NCI-H2107 treated with DMSO at 0.1 percent for 48 hours (cell line): ENCODE results near the gene QKI.
"Not testable (repeated sequence)": the region's sequence is repeated elsewhere in the genome, so short reads cannot be mapped to it uniquely, and the experiment has no call there.

Experiments used
- DNase-seq: peaks from one replicate; lab custom pipeline; 2025; ENCODE audit not compliant: unreplicated experiment; lab: John Stamatoyannopoulos, UW

Gene QKI

DNA sequence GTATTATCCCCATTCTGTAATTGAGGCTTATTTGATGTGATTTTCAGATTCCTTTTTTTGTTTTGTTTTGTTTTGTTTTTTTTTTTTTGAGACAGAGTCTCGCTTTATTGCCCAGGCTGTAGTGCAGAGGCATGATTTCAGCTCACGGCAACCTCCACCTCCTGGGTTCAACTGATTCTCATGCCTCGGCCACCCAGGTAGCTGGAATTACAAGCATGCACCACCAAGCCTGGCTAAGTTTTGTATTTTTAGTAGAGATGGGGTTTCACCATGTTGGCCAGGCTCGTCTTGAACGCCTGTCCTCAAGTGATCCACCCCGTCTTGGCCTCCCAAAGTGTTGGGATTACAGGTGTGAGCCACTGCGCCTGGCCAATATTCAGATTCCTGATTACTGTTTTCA lies 62.4 kb downstream of the QKI start:
- DNase-seq, result not testable (repeated sequence)

DNA sequence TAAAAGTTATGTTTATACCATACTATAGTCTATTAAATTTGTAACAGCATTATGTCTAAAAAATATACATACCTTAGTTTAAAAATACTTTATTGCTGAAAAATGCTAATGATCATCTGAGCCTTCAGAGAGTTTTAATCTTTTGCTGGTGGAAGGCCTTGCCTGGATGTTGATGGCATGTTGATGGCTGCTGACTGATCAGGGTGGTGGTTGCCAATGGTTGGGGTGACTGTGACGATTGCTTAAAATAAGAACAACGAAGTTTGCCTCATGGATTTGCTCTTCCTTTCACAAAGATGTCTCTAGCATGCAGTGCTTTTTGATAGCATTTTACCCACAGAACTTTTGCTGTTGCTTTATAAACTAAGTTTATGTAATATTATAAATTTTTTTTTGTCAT lies 68.6 kb downstream of the QKI start:
- no peak for DNase-seq

DNA sequence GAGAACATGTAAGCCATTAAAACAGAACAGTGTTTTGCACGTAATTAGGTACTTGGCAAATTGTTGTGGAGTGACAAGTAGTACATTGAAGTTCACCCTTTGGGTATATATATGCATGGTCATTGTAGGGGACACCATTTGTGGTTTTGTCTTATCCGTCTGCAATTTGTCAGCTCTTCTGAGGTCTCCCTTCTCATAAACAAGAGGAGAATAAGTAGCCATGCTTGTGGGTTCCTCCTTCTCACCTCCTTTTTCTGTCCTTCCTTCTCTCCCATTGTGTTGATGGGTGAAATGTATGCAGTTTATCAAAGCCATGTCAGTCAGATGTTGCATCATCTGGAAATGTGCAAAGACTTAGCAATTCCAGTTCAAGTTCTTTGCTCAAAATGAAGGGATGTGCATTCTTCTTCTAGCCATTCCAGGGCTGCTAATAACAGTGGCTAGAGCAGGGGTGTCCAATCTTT lies 70.9 kb downstream of the QKI start:
- DNase-seq, result no peak

DNA sequence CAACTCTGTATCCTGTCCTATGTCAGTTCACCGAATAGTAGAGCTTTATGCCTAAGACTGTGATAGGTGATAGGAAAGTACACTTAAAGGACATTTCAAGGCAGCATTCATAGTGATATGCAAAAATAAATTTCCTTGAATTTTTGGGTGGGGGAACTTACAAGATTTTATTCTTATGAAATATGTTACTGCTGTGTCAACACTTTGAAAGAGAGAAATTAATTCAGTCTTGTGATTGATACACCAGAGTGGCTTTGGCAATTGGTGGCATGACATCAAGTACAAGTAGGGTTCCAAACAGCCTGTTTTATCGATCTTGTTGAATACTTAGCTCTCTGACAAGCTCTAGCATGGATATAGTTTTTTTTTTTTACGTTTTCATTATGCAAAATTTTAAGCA lies 72.3 kb downstream of the QKI start:
- no peak for DNase-seq

DNA sequence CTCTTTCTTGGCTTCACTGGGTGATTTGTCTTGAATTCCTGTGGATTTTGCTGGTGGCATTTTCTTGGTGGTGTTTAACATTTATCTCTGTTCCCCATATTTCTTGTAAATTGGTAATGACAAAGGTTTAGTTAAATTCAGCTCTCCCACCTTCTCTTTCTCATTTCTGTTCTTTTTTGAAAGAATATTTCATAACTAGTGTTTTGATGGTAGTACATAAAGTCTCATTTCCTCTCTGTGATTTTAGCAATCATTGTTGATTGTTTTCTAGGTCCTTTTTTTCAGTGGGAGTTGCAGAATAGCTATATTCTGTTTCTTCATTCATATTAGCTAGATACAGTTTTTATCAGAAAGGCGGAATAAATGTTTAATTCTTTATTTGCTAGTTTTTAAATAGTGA lies 73.1 kb downstream of the QKI start:
- no peak for DNase-seq

DNA sequence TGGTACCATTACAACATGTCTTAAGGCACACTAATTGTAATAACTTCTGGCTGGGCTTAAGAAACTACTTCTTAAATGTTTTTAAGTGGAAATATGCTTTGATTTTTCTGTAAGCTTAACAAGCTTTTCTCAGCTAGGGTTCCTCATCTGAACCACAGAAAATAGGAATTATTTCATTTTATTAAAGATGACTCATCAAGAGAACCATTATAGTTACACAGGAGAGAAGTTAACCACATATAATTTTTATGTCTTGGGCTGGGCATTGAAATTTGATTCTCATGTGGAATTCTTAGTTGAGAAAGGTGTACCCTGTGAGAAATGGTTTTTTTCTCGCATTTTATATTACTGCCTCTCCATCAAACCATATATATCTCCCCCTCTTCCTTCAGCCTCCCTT lies 75.1 kb downstream of the QKI start:
- no peak for DNase-seq

DNA sequence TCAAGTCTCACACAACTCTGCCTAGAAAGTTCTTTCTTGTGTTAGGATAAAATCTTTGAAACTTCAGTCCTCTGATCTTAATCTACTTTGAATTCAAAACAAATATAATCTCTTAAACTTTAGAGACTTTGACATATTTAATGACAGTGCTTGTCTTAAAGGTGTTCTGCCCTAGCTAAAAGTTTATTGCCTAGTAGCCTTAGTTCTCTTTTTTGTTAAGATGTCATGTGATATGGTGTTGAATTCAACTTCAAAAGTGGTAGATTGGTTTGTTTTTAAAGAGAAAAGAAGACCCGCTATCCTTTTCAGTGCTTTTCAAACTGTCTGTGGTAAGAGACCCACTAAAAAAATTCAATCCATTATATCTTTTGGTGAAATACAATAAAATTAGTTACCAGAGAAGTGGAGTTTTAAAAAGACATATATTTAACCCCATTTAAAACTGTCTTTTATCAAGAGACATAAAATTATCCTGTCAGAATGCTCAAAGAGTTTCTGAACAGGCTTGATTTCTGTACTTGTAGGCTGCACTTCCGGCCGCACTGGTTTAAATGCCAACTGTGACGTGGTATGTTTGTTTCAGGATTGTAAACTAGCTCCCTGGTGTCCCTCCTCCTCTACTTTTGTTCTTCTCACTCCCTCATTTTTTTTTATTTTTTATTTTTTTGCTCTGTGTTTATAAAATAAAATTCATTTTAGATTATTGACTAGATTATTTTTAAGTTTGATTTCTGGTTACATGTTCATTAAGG lies 76.5 kb downstream of the QKI start:
- DNase-seq, result no peak

DNA sequence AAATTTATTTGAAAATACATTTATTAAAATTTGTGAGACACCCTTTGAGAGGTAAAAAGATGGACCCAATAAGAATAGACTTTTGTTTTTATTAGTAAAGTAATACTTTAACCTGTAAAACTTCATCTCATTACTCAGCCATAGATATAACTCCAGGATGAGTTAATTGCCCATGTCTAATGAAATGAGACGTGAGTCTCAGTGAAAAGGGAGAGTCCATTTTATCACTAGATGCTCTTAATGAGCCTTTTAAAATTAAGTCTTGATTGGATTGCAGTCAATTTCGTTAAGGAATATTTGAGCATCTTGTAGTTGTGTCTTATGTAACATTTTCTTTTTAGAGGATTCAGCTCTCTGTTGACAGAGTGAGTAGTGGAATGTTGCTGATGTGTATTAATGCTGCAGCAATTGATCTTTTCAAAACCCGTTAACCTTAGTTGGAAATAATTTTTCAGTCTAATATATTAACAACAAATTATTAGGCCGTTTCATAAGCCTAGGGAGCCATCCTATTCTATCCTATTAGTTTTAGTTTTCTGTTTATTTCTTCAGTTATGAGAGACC lies 77.3 kb downstream of the QKI start:
- DNase-seq, result no peak

DNA sequence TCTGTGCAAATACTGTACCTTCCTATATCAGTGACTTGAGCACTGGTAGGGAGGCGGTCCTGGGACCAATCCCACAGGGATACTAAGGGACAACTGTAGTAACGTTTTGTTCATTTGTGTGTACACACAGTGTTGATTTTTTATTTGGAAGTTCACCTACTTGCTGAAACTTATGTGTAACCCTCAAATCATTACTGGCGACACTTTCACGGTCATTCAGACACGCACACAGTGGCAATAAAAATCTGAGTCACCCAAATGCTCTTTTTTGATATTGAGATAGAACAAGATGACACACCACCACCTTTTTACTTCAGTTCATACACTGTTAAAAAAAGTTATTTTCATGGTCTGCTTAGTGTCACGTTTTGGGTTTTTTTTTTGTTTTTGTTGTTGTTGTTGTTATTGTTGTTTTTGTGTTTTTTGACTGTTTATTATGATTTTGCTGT lies 79.8 kb downstream of the QKI start:
- no peak for DNase-seq

DNA sequence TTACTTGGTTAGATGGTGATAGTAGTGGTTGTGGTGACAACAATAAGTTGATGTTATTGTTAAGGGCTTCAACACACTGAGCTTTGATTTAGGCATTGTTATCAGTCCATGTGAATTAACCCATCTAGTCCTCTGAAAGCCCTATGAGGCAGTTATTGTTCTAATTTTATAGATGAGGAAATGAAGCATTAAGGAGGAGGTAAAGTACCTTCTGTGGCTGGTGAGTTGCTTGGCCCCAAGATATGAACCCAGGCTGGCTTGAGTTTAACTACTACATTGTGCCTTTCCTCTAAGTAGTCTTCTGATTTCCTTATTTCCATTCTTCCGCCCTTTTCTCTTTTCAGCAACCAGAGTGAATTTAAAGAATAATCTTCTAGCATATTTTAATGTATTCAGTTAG lies 81.7 kb downstream of the QKI start:
- DNase-seq, result no peak

DNA sequence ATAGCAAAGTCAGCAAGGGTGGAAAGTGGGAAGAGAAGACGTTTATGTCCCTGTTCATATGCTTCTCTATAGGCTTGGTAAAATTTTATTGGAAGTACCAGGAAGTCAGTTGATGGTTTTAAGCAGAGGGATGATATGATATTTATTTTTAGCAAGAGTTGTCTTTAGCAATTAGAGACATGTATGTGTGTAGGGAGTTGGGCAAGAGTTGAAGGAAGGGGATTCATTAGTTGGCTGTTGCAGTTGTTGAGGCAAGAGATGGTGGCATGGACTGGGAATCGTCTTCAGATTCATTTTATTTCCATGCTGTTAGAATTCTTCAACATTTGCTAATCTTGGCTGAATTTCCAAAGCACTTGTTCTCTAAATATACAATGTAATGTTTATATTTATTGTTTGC lies 85.6 kb downstream of the QKI start:
- no peak for DNase-seq

DNA sequence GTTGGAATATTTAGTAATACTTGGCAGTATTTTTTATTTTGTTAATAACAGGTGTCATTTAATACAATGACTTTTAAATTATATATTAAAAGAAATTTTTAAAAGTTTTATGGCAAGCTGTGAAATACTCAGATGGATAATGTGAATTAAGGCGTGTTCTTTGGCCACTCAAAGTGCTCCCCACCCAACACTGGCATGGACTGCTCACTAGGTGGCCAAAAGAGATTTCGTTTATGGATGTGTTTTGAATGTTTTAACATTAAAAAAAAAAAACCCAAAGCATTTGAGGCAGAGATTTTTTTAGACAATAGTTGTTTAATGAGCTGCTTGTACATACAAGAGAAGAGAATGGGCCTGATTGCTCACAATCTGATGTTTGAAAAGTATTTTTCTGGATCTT lies 86.5 kb downstream of the QKI start:
- DNase-seq, result no peak

DNA sequence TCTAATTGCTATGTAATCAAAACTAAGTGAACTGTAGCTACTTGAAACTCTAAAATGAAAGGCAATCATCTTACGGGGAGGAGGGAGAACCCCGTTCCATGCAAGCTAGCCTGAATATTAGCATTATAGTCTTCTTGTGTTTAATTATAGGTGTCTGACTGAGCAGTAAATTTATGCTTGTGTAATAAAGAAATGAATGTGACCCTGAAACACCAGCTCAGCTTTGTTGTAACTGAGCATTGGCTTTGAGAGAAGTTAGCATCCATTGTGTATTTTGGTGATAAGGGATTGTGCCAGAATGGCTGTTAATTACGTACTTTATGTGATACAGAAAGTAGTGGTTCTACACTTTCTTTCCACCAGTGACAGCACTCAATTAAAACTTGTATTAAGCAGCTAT lies 86.9 kb downstream of the QKI start:
- DNase-seq, result no peak

DNA sequence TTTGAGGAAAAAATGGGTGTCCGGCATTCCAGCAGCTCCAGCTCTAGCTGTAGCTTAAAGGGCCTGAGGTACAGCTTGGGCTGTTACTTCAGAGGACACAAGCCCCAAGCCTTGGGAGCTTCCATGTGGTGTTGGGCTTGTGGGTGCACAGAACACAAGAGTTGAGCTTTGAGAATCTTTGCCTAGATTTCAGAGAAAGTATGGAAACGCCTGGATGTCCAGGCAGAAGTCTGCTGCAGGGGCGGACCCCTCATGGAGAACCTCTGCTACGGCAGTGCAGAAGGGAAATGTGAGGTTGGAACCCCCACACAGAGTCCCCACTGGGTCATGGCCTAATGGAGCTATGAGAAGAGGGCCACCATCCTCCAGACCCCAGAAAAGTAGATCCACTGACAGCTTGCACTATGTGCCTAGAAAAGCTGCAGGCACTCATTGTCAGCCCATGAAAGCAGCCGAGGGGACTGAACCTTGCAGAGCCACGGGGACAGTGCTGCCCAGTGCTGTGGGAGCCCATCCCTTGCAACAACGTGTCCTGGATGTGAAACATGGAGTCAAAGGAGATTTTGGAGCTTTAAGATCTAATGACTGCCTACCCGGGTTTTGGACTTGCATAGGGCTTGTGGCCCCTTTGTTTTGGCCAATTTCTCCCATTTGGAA lies 90.6 kb downstream of the QKI start:
- DNase-seq, result no peak

DNA sequence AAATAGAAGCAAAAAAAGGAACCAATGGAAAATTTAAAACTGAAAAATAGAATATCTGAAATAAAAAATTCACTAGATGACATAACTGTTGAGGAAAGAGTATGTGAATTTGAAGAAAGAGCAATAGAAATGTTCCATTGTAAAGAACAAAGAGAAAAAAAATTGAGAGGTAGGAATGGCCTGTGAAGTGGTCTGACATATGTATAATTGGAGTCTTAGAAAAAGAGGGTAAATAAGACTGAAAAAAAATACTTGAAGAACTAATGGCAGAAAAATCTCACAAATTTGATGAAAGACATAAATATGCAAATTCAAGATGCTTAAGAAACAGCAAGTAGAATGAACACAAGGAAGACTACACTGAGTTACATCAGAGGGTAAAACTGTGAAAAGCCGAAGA lies 93.4 kb downstream of the QKI start:
- DNase-seq, result no peak

DNA sequence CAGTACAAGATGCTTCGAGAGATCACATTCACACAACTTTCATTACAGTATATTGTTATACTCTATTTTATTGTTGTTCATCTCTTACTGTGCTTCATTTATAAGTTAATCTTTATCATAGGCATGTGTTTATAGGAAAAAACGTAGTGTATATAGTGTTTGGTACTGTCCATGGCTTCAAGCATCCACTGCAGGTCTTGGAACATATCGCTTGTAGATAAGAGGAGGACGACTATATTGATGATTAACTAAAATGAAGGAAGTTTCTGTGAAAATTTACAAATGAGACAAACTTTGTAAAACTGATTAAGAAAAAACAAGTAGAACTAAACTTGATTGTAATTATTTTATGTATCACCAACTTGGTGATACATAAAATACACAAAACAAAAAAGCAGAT lies 98.5 kb downstream of the QKI start:
- no peak for DNase-seq

DNA sequence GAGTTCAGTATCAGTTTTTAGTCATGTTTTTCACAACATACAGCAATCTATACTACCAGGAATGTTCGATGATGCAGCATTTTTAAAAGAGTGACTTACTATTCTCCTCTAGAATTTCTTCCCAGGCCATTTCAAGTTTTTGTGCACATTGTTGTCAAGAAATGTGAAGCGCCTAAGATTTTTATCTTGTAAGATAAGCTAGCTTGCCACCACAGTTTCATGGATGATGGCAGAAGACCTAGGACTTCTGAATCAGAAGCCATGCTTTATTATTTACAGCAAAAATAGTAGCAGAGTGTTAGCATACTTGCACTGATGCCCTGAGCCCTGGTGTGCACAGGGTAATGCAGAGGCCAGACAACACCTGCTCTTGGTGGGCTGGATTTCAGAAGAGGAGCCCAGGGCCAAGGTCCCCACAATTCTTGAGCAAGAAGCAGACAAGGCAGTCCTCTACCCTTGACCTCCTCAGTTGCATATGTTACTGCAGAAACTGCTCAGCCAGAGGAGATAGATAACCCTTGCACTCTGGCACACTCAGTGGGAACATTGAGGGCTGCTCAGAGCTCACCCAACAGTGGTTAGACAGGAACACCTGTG lies 99.2 kb downstream of the QKI start:
- no peak for DNase-seq

DNA sequence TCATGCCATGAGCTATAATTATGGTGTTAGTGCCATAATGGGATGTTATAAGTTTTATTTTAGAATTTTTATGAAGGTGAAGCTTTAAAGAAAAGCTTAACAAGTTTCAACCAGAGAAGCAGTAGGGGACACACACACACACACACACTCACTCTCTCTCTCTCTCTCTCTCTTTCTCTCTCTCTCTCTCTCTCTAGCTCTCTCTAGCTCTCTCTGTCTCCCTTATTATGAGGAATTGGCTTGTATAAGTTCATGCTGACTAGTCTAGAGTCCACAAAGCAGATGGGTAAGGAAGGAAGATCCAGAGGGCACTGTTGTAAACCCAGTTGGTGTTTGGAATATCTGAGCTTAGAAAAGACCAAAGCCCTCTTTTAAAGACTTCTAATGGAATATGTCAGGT lies 102.4 kb downstream of the QKI start:
- no peak for DNase-seq

DNA sequence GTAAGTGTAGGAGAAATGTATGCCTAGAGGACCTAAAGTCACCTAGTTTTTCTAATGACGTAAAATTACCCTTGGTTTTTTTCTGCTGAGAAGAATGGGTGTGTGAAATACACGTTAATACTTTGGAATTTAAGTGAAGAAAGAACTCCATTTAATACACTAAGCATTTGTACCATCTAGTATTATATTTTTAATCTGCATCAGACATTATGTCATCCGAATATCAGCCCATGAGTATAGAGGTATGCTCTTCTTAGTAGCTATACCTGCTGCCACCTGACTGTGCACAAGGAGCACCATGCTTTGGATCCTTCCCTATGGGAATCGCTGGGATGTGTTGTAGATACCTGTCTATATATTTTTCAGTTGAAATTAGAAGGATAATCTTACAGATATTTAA lies 106.4 kb downstream of the QKI start:
- DNase-seq, result no peak

DNA sequence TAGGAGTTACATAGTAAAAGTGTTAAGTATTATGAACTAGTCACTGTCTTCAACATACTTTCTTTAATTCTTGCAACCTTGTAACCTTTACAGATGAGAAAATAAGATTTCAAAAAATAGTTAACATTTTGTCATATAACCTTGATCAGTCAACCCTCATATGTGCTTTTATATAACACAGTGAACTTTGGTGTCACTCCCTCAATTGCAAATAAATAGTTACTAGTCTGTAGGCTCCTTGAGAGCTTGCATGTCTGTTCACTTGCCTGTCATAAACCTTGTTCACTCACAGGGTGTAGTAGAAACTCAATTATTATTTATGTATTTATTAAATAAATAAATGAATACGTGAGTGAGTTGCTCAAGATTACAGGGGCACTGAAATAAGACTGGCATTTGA lies 107.5 kb downstream of the QKI start:
- no peak for DNase-seq

DNA sequence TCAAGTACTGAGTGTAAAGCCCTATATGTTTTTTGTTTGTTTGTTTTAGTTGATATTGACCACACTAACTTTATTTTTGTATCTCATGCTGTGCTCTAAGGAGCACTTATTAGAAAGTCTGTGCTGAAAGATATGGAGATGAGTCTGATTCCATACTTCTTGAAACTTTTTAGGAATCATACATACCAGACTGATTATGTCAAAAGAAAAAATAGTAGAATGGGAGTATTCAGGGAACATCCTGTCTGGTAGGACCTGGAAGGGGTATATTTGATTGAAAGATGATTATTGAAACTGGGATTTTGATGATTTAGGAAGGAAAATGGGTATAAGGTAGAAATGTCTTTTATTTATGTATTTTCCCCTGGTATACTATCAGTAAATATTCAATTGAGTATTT lies 111.4 kb downstream of the QKI start:
- DNase-seq, result no peak

DNA sequence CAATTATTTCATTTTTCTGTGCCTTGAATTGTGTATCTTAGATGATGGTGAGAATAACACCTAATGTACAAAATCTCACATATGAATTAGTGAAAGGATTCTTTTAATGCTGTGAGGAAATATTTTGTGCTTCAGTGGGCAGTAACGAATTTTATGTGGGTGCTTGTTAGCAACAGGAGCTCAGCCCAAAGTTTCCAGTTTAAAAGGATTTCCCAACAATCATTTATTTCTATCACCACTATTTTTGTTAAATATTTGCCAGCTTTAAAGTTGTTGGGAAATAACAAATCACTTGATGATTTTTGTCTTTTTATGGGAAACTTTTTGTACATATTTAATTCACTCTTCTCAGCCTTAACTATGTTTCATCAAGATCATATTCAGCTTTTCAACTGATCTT lies 111.8 kb downstream of the QKI start:
- DNase-seq, result no peak
